NB4 (cell line): ENCODE data around the gene AGBL4.

Experiments
- DNase-seq: peaks from one replicate; pipeline ENCODE4 v3.0.0; 2010; ENCODE audit warnings: low read depth
- H3K4me3 ChIP-seq: one replicate; pipeline ENCODE4 v1.5.1; 2011; ENCODE audit warnings: mild to moderate bottlenecking, low read depth, low read length, moderate library complexity
- CTCF ChIP-seq: IDR thresholded peaks from one replicate; pipeline ENCODE4 v1.5.1; 2012; ENCODE audit warnings: low read depth, low read length
- MAX ChIP-seq: IDR thresholded peaks from 2 replicates; pipeline ENCODE4 v1.6.1; 2011; ENCODE audit warnings: low read depth, low read length
- MYC ChIP-seq: IDR thresholded peaks from 2 replicates; pipeline ENCODE4 v1.6.1; 2011; ENCODE audit warnings: low read depth, low read length
- POLR2A ChIP-seq: IDR thresholded peaks from 2 replicates; pipeline ENCODE4 v1.6.1; 2011; ENCODE audit warnings: mild to moderate bottlenecking; ENCODE audit not compliant: insufficient read length; ENCODE audit errors: extremely low read depth

Gene AGBL4

GRCh38 chr1:49163031-49163430 lies 860.7 kb downstream of the AGBL4 start:
- TF ChIP-seq MYC (no peak), CTCF (no peak), MAX (no peak), POLR2A (no peak)
- DNase-seq: no peak

GRCh38 chr1:49160677-49161076 lies 863.1 kb downstream of the AGBL4 start:
- H3K4me3 ChIP-seq: no peak overlapping the region
- DNase-seq: no peak
- TF ChIP-seq MYC (no peak), MAX (no peak), POLR2A (no peak), CTCF (no peak)

More at GRCh38 chr1:49163031-49163430, 860.7 kb downstream of the AGBL4 start:
- no peak overlapping the region for H3K4me3 ChIP-seq

- no peak overlapping the region for H3K4me3 ChIP-seq
- no peak for TF ChIP-seq CTCF
- no peak for TF ChIP-seq MAX
- DNase-seq: no peak
Observed at GRCh38 chr1:49136738-49137251, 887.0 kb downstream of the AGBL4 start.

- no peak for DNase-seq
- no peak overlapping the region for H3K4me3 ChIP-seq
- TF ChIP-seq MYC (no peak), POLR2A (no peak), CTCF (no peak), MAX (no peak)
Observed at GRCh38 chr1:49125746-49126145, 898.0 kb downstream of the AGBL4 start.

GRCh38 chr1:49111931-49112330 lies 911.8 kb downstream of the AGBL4 start:
- TF ChIP-seq CTCF: no peak
- TF ChIP-seq POLR2A: no peak
- no peak for TF ChIP-seq MAX
- no peak for TF ChIP-seq MYC
- no peak for DNase-seq
- no peak overlapping the region for H3K4me3 ChIP-seq

- no peak for DNase-seq
- no peak overlapping the region for H3K4me3 ChIP-seq
- TF ChIP-seq MAX (no peak), POLR2A (no peak), CTCF (no peak), MYC (no peak)
Observed at GRCh38 chr1:49106445-49106844, 917.3 kb downstream of the AGBL4 start.
